Lower leg skin (tissue), 4 donors: ENCODE results near the gene GNGT1. TPM values are rescaled to one million over a fixed set of nuclear protein-coding genes. Genes with fewer than 3 reads are reported as not detected.

Experiments
- total RNA-seq, 4 donors: library from RNA; depleted of rRNA; stranded (reverse); fragments of >200 nt; gene quantifications; one replicate each; pipeline ENCODE4 v1.1.0, GENCODE V29; 2016

Gene GNGT1
- total RNA-seq, 4 donors from 2014 or later, result not detected

Other genes starting within 250 kb of the GNGT1 start
- gene TFPI2, start 15.8 kb upstream of the GNGT1 start, total RNA-seq, result 1 to 10 TPM in 1 of 4 donors, under 1 TPM in 2, not detected in 1; 0.12 to 4.2 (median 0.46) TPM
- 1 to 10 TPM; 3.8 to 7.8 (median 5.2) TPM for gene GNG11, start 15.2 kb downstream of the GNGT1 start, total RNA-seq
- 10 to 100 TPM in 3 of 4 donors, 1 to 10 TPM in 1; 9.4 to 19.6 (median 15.8) TPM for gene BET1, start 97.8 kb downstream of the GNGT1 start, total RNA-seq